K562 (cell line): Measurements from ENCODE around the gene CALCOCO2.

Experiments used
- CBX2 ChIP-seq: fragments of 200-600 bp; sonication (generic); IDR thresholded peaks from one replicate; pipeline ENCODE4 v1.6.1; 2012; ENCODE audit warnings: mild to moderate bottlenecking, low read length, inconsistent platforms; ENCODE audit not compliant: insufficient read depth, poor library complexity, severe bottlenecking
- CEBPB ChIP-seq: fragments of 450-650 bp; IDR thresholded peaks from 2 replicates; pipeline ENCODE4 v1.6.1; 2016; ENCODE audit warnings: missing genetic modification characterization, missing compliant biosample characterization
- CGGBP1 ChIP-seq: fragments of 250-450 bp; sonication (Bioruptor Pico); IDR thresholded peaks from 2 replicates; pipeline ENCODE4 v1.9.0; 2021; ENCODE audit warnings: mild to moderate bottlenecking
- ELF4 ChIP-seq: fragments of 450-650 bp; formaldehyde crosslinking; IDR thresholded peaks from 2 replicates; pipeline ENCODE4 v1.4.0; 2022; ENCODE audit warnings: missing genetic modification characterization
- FOXM1 ChIP-seq, 2 experiments: fragments of 450-650 bp in 1 of 2; sonication (generic) in 1 of 2; formaldehyde crosslinking in 1 of 2; IDR thresholded peaks; 2 replicates each; pipeline versions ENCODE4 v1.6.1 to v1.9.0; 2017 to 2022; ENCODE audit warnings: low read depth in 2 of 2, mild to moderate bottlenecking in 2 of 2, missing genetic modification reagents in 1 of 2, moderate library complexity in 1 of 2
- HNRNPLL ChIP-seq: fragments of 200-400 bp; formaldehyde crosslinking; IDR thresholded peaks from 2 replicates; pipeline ENCODE4 v1.6.1; 2017; ENCODE audit warnings: low read length, low read depth, mild to moderate bottlenecking; ENCODE audit not compliant: poor library complexity, severe bottlenecking
- JUND ChIP-seq, 2 experiments: IDR thresholded peaks; 2 replicates in 1 of 2; 3 replicates in 1 of 2; pipeline ENCODE4 v1.6.1; 2011; ENCODE audit warnings: borderline replicate concordance in 2 of 2, low read depth in 2 of 2, low read length in 2 of 2, improper control_type of control experiment in 1 of 2, missing biosample characterization in 1 of 2, missing genetic modification characterization in 1 of 2, missing genetic modification reagents in 1 of 2
- KAT8 ChIP-seq: fragments of 450-650 bp; IDR thresholded peaks from 2 replicates; pipeline ENCODE4 v1.6.1; 2016; ENCODE audit warnings: low read depth, mild to moderate bottlenecking
- REST ChIP-seq, 2 experiments: fragments of 450-650 bp; formaldehyde crosslinking in 1 of 2; IDR thresholded peaks; 2 replicates each; pipeline versions ENCODE4 v1.4.0 to v1.6.1; 2014 to 2020; ENCODE audit warnings: mild to moderate bottlenecking in 2 of 2, borderline replicate concordance in 1 of 2, low read depth in 1 of 2
- STAG1 ChIP-seq: sonication (generic); formaldehyde crosslinking; IDR thresholded peaks from 2 replicates; pipeline ENCODE4 v1.5.0; 2020; ENCODE audit warnings: missing genetic modification reagents, borderline replicate concordance
- ZBTB7A ChIP-seq: IDR thresholded peaks from 2 replicates; pipeline ENCODE4 v1.6.1; 2011; ENCODE audit warnings: low read depth, mild to moderate bottlenecking, low read length, moderate library complexity, borderline replicate concordance; ENCODE audit not compliant: control insufficient read depth
- ZNF124 ChIP-seq: sonication (generic); formaldehyde crosslinking; IDR thresholded peaks from 2 replicates; pipeline ENCODE4 v1.8.1; 2022; ENCODE audit warnings: missing genetic modification reagents
- ZNF551 ChIP-seq: fragments of 250-450 bp; sonication (Bioruptor Pico); IDR thresholded peaks from 2 replicates; pipeline ENCODE4 v1.5.0; 2021; ENCODE audit warnings: mild to moderate bottlenecking, moderate library complexity
- TF ChIP-seq, protein P1 (sequence below), 3 experiments: IDR thresholded peaks in 2 of 3; conservative IDR thresholded peaks in 1 of 3; 2 replicates each; pipeline ENCODE4 v1.5.1; 2011 to 2012; ENCODE audit warnings: low read length in 3 of 3, mild to moderate bottlenecking in 3 of 3, control low read depth in 2 of 3, improper control_type of control experiment in 1 of 3, inconsistent platforms in 1 of 3, low read depth in 1 of 3, mixed read lengths in 1 of 3, moderate library complexity in 1 of 3; ENCODE audit not compliant: insufficient read depth in 2 of 3

DNA sequence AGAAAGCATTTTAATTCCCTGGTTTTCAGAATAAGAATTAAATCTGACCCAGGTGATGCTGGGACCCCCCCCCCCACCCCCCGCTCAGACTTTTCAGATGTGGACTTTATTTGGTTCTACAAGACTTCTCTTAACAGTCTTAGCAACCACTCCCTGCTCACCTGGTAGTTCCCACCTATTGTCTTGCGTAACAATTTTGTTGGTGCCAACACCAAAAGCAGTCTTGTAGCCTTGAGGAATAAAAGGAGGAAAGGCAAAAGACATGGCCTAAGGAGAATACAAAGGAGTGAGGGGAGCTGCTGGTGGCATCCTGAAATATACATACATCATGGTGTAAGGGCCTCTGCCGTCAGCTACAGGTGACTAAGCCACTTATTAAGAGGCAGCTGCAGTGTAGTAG lies 18.8 kb upstream of the CALCOCO2 start:
- no peak for TF ChIP-seq CBX2
- TF ChIP-seq ZNF124 (CRISPR knock-in tag): no peak
- no peak for TF ChIP-seq ELF4 (CRISPR knock-in tag)
- no peak for TF ChIP-seq CEBPB
- no peak for TF ChIP-seq KAT8
- TF ChIP-seq, protein P1, sequence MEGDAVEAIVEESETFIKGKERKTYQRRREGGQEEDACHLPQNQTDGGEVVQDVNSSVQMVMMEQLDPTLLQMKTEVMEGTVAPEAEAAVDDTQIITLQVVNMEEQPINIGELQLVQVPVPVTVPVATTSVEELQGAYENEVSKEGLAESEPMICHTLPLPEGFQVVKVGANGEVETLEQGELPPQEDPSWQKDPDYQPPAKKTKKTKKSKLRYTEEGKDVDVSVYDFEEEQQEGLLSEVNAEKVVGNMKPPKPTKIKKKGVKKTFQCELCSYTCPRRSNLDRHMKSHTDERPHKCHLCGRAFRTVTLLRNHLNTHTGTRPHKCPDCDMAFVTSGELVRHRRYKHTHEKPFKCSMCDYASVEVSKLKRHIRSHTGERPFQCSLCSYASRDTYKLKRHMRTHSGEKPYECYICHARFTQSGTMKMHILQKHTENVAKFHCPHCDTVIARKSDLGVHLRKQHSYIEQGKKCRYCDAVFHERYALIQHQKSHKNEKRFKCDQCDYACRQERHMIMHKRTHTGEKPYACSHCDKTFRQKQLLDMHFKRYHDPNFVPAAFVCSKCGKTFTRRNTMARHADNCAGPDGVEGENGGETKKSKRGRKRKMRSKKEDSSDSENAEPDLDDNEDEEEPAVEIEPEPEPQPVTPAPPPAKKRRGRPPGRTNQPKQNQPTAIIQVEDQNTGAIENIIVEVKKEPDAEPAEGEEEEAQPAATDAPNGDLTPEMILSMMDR (IDR thresholded peaks at IDR 0.05 in 2 of 3, conservative IDR thresholded peaks at IDR 0.05 in 1 of 3; ENCODE audit: insufficient read depth in 2 of 3, low read depth in 1 of 3, low read length in 3 of 3): no peak
- no peak for TF ChIP-seq CGGBP1
- TF ChIP-seq STAG1 (CRISPR knock-in tag): no peak
- TF ChIP-seq REST (IDR thresholded peaks at IDR 0.05; ENCODE audit: borderline replicate concordance): no peak
- no peak for TF ChIP-seq REST (CRISPR knock-in tag; IDR thresholded peaks at IDR 0.05; ENCODE audit: low read depth)
- TF ChIP-seq FOXM1 (IDR thresholded peaks at IDR 0.05; ENCODE audit: low read depth): no peak
- TF ChIP-seq FOXM1 (CRISPR knock-in tag; IDR thresholded peaks at IDR 0.05; ENCODE audit: low read depth): no peak
- TF ChIP-seq JUND (IDR thresholded peaks at IDR 0.05; ENCODE audit: borderline replicate concordance, low read depth, low read length): no peak
- TF ChIP-seq JUND (tag; IDR thresholded peaks at IDR 0.05; ENCODE audit: borderline replicate concordance, low read depth, low read length): no peak
- TF ChIP-seq ZNF551: no peak
- TF ChIP-seq ZBTB7A: no peak
- TF ChIP-seq HNRNPLL: no peak
